GM10266 (cell line): ENCODE results near the gene CKMT2.
A peak's percentile ranks its signal among the peaks of the same experiment; 100 is the strongest.

ENCODE experiments used
- DNase-seq: peaks from one replicate; pipeline ENCODE4 v3.0.0; 2012; ENCODE audit errors: extremely low spot score
- TF ChIP-seq, protein P1 (sequence below): IDR thresholded peaks from 2 replicates; pipeline ENCODE4 v1.5.1; 2012; ENCODE audit warnings: mild to moderate bottlenecking, low read depth; ENCODE audit not compliant: control insufficient read depth, insufficient read depth; ENCODE audit errors: missing control alignments

Gene CKMT2

DNA sequence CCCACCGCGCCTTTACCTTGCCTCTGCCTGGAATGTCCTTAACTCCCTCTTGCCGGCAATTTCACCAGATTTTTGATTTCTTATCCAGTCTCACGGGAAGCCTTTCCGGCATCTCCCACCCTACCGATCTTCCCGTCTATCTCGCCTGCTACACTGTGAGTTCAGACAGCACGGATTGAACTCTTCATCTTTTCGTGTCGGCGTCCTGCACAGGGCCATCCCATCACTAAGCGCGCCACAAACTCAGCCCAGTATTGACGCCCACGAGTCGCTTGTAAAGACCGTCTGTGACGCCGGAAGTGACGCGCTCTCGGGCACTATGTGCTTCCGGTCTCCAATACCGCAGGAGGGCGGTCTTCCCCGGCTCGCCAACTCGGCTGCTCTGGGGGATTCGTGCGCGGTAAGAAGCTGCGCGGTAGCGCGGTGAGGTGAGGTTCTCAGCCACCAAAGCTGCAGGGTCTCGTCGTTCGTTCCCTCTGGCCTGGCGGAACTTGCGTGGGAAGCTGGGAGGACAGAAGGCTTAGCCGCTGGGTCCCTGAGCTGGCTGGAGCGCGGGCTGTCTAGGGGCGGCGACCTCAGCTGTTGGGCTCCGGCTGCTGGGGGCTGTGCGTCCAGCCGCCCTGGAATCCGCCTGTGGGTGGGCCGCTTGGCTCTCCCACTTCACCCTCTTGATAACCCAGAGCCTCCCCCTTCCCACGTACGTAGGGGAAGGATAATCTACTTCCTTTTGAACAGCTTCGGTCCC is 68.3 kb downstream of the CKMT2 start, which contains the start of gene ZCCHC9:
TSS of gene ZCCHC9 (plus strand) at position 317 of the 745 bp plus-strand sequence. CDS start 3,171 bp downstream, outside the sequence.
- DNase-seq, result peak; percentile 85
- TF ChIP-seq, protein P1, sequence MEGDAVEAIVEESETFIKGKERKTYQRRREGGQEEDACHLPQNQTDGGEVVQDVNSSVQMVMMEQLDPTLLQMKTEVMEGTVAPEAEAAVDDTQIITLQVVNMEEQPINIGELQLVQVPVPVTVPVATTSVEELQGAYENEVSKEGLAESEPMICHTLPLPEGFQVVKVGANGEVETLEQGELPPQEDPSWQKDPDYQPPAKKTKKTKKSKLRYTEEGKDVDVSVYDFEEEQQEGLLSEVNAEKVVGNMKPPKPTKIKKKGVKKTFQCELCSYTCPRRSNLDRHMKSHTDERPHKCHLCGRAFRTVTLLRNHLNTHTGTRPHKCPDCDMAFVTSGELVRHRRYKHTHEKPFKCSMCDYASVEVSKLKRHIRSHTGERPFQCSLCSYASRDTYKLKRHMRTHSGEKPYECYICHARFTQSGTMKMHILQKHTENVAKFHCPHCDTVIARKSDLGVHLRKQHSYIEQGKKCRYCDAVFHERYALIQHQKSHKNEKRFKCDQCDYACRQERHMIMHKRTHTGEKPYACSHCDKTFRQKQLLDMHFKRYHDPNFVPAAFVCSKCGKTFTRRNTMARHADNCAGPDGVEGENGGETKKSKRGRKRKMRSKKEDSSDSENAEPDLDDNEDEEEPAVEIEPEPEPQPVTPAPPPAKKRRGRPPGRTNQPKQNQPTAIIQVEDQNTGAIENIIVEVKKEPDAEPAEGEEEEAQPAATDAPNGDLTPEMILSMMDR, result peak; percentile 32

DNA sequence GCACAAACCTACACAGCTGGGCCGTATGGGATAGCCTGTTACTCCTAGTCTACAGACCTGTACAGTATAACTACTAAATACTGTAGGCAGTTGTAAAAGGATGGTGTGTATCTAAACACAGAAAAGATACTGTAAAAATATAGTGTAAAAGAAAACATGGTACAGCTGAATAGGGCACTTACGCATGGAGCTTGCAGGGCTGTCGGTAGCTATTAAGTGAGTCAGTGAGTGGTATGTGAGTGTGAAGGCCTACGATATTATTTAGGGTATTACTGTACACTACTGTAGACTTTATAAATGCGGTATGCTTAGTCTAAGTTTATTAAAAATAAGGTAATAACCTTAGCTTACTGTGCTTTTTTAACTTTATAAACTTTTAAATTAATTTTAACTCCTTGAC is 69.5 kb downstream of the CKMT2 start:
- TF ChIP-seq, protein P1, result no peak
- DNase-seq, result no peak

DNA sequence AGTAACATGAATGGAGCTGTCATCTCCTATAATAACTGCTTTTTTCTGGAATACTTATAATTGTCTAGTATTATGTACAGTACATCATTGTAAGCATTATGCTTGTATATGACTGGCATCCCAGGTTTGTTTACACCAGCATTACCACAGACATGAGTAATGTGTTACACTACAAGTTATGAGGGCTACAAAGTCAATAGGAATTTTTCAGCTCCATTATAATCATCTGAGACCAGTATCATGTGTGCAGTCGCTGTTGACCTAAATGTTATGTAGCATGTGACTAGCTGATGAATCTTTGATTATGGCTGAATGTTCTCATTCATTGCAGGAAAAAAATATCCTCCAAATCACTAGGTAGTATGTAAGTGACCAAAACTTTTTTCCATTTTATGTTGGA is 70.4 kb downstream of the CKMT2 start:
- no peak for DNase-seq
- TF ChIP-seq, protein P1, result no peak

DNA sequence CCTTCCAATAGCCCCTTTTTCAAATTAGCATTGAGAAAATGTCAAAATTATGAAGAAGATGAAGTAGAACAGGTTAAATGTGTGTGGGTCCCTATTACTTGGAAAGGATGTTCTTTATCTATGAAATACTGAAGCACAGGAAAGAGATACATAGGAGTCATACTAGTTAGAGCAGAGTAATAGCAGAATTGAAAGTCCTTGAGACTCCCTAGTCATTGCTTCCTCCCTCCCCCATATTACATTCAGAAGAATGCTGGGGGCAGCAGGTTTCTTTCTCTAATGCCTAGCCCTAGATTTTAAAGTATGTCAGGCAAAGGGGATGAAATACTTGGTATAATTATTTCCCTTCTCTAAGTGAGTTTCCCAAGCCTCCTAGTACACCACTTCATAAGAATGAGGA is 72.7 kb downstream of the CKMT2 start:
- TF ChIP-seq, protein P1, result no peak
- DNase-seq, result peak; percentile 17

DNA sequence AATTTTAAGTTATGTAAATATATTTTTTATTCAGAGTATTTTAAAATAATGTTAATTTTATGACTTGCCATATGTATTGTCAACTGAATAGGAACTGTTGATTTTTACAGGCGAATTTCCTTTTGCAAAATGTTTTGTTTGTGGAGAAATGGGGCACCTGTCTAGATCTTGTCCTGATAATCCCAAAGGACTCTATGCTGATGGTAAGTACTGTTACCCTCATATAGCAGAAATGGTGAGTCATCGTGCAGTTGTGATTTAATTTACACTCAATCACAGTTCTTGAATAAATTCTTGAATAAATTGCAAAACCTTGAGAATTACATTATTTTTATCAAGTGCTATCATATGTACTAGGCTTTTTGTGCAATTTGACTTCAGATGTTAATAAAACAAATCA is 75.7 kb downstream of the CKMT2 start:
- TF ChIP-seq, protein P1, result no peak
- no peak for DNase-seq

DNA sequence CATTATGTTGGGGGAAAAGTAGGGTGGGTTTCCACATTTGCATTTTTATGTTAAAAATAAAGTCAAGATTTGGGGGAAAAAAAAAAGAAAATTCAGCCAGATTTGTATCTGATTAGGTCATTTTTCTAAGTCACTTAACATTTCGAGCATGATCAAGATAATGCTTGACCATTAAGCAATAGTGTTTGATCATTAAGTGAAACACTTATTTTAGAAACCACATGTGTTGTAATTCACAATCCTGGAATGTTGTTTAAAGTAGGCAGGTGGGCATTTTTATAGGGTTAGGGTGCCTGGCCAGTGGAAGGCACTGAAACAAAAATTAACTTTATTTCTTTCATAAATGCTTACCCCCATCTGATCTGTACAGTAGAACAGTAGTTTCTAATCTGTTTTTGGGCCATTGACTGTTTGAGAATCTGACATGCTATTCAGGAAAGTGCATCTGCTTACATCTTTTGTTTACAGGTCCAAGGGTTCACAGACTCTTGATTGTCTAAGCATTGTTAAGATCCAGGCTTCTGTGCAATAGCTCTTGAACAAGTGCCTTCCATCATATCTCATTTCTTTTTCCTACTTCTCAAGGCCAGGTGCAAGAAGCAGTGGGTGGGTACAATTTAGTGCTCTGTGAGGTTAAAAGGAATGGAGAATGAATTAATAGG is 77.4 kb downstream of the CKMT2 start:
- TF ChIP-seq, protein P1, result no peak
- no peak for DNase-seq

DNA sequence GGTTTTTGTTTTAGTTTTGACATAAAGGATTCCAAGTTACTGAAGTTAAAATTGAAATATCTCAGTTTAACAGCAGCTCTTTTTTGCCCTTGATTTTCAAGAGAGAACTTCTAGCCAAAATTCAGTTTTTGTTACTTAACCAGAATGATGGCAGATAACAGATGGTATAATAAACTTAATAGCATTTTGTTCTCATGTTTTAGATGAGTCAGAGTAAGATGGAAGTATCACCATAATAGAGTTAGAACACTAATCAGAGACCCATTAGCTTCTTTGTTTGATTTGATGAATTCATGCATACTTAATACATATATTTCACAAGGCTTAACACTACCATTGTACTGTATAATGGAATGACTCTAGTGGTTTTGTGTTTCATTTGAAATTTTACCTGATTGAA is 80.2 kb downstream of the CKMT2 start:
- no peak for DNase-seq
- TF ChIP-seq, protein P1, result no peak
